H1 (cell line): ENCODE results near the gene WIPI1. TPM values are rescaled to one million over a fixed set of nuclear protein-coding genes. Genes with fewer than 3 reads are reported as not detected.

Experiments used
- CTCF ChIP-seq, 3 experiments: IDR thresholded peaks; 1 replicate in 2 of 3; 2 replicates in 1 of 3; pipeline versions ENCODE4 v1.5.1 to v1.6.1; 2011; ENCODE audit warnings: low read length in 3 of 3, mild to moderate bottlenecking in 3 of 3, inconsistent platforms in 2 of 3, low read depth in 1 of 3, moderate library complexity in 1 of 3; ENCODE audit not compliant: insufficient read depth in 1 of 3; ENCODE audit errors: control extremely low read depth in 1 of 3
- E2F6 ChIP-seq: IDR thresholded peaks from 2 replicates; pipeline ENCODE4 v1.6.1; 2012; ENCODE audit warnings: inconsistent platforms
- JUND ChIP-seq: IDR thresholded peaks from 2 replicates; pipeline ENCODE4 v1.6.1; 2011; ENCODE audit warnings: mild to moderate bottlenecking, improper control_type of control experiment, low read length
- polyA plus RNA-seq, 7 experiments: library from polyadenylated mRNA; depleted of rRNA in 3 of 7; stranded (reverse) in 5 of 7; unstranded in 2 of 7; fragments of >200 nt in 5 of 7; fragments of 200-250 nt in 2 of 7; gene quantifications; 1 replicate in 5 of 7; 2 replicates in 1 of 7; 4 replicates in 1 of 7; pipeline versions ENCODE4 v1.2.1 to v1.2.3, GENCODE V29; 2011 to 2013; ENCODE audit warnings: missing spikeins in 2 of 7, mixed read lengths in 2 of 7
- total RNA-seq: library from RNA; stranded (reverse); fragmentation: NEBNext Ultra II Directional; extraction: Animal tissue kit (Norgen Biotek cat#: 25700); gene quantifications from 2 replicates; pipeline ENCODE4 v1.2.1, GENCODE V29; 2021

The WIPI1 gene
- total and polyA plus RNA-seq, 2 of the 8 experiments (the other 6 are each of a cell fraction or from before 2014, with no cell fraction given), result 16.6 to 17.4 TPM

GRCh38 chr17:68505951-68506350 is 48.7 kb upstream of the WIPI1 start (continued):
- TF ChIP-seq CTCF (IDR thresholded peaks at IDR 0.05; ENCODE audit: control extremely low read depth in 1 of 3, insufficient read depth in 1 of 3, low read depth in 1 of 3, low read length in 3 of 3) (no peak), JUND (no peak), E2F6 (no peak)
- TF ChIP-seq, all 59 proteins: peak for 0
